CD4-positive, alpha-beta T cell treated with Interferon gamma for 1 hour (primary cell): ENCODE results near the gene MAN2B2.

Source experiments
- DNase-seq: peaks from one replicate; pipeline ENCODE4 v3.0.0-alpha.2; 2020

The MAN2B2 gene

GRCh38 chr4:6595897-6596537 lies 21.0 kb downstream of the MAN2B2 start:
- no peak for DNase-seq

- DNase-seq = no peak
Observed at GRCh38 chr4:6596948-6597347, 22.0 kb downstream of the MAN2B2 start.

GRCh38 chr4:6598127-6598526 lies 23.1 kb downstream of the MAN2B2 start:
- DNase-seq = no peak

GRCh38 chr4:6598641-6599040 lies 23.7 kb downstream of the MAN2B2 start:
- no peak for DNase-seq

- DNase-seq = no peak
Observed at GRCh38 chr4:6601661-6602250, 26.8 kb downstream of the MAN2B2 start.

- no peak for DNase-seq
Observed at GRCh38 chr4:6602289-6602688, 27.3 kb downstream of the MAN2B2 start.

- no peak for DNase-seq
Observed at GRCh38 chr4:6603128-6603527, 28.1 kb downstream of the MAN2B2 start.

GRCh38 chr4:6605114-6605513 lies 30.1 kb downstream of the MAN2B2 start:
- DNase-seq = no peak

- DNase-seq = no peak
Observed at GRCh38 chr4:6605605-6606004, 30.6 kb downstream of the MAN2B2 start.

- no peak for DNase-seq
Observed at GRCh38 chr4:6606465-6607235, 31.7 kb downstream of the MAN2B2 start.

GRCh38 chr4:6607368-6608055 lies 32.5 kb downstream of the MAN2B2 start:
- no peak for DNase-seq

- no peak for DNase-seq
Observed at GRCh38 chr4:6608758-6609414, 33.9 kb downstream of the MAN2B2 start.

- DNase-seq = no peak
Observed at GRCh38 chr4:6609415-6610079, 34.6 kb downstream of the MAN2B2 start.

- DNase-seq = no peak
Observed at GRCh38 chr4:6610856-6611430, 36.0 kb downstream of the MAN2B2 start.

GRCh38 chr4:6612961-6613675 lies 38.1 kb downstream of the MAN2B2 start:
- DNase-seq = no peak

GRCh38 chr4:6613676-6614651 lies 39.0 kb downstream of the MAN2B2 start:
- no peak for DNase-seq

- no peak for DNase-seq
Observed at GRCh38 chr4:6614701-6615230, 39.8 kb downstream of the MAN2B2 start.

GRCh38 chr4:6616087-6616995 lies 41.4 kb downstream of the MAN2B2 start:
- no peak for DNase-seq

GRCh38 chr4:6617246-6617645 lies 42.3 kb downstream of the MAN2B2 start:
- no peak for DNase-seq
